Measurements from ENCODE around the gene SLC9A8. TPM values are rescaled to one million over a fixed set of nuclear protein-coding genes. Genes with fewer than 3 reads are reported as not detected.

SLC9A8 gene
- total and polyA plus RNA-seq, 9 donors, result 4.0 to 6.3 (median 5.4) TPM

GRCh38 chr20:49811825-49812506 is 662 bp upstream of the SLC9A8 start:
- H3K27me3 ChIP-seq (ENCODE audit: control insufficient read depth, insufficient read depth, low read length), result no peaks in the 10 kb centered on the region
- H3K4me3 ChIP-seq (ENCODE audit: low read length), result peak overlapping the region; percentile 92
- peaks cover 17% of the 10 kb centered on the region for H3K4me1 ChIP-seq (ENCODE audit: control insufficient read depth, insufficient read depth, low read length)
- peak; percentile 38 for DNase-seq
- H3K36me3 ChIP-seq (ENCODE audit: control insufficient read depth, insufficient read depth, low read length), result peaks cover 14% of the 10 kb centered on the region
- no peaks in the 10 kb centered on the region for H3K9me3 ChIP-seq (replicated peaks; ENCODE audit: control insufficient read depth, low read depth, low read length)
- H3K27ac ChIP-seq (ENCODE audit: low read length), result peak overlapping the region; percentile 87
- WGBS (ENCODE audit: insufficient coverage), result 13% methylated on average over 7 of the region's 11 CpGs

DNA sequence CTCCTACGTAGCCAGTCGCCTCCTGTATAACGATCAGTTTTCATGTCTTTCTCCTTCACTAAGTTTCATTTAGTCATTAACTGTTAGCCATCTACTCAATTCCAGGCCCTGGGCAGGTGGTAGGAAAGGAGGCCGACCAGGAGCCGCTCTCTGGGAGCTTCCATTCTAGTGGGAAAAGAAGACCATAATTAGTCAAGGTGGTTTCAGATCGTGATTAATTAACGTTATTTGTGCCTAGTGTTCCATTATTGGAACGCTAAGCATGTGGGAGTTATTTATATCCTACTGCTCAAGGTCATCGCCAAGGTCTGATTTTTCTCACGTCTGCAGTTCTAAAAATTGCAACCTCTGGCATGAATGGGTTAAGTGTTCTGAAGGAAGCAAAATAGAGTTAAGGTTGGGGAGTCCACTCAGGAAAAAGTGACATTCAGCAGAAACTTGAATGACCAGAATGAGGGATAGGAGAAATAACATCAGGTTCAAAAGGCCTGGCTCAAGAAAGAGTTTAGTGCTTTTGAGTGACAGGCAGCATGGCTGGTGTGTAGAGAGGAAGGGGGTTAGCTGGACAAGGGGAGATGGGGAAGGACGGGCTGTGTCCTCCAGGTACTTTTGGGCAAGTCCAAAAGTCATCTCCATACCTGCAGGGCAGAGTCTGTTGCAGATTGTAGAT is 812 bp downstream of the SLC9A8 start:
- Histone ChIP-seq H3K27ac (ENCODE audit: low read length) (peak overlapping the region; percentile 88), H3K36me3 (ENCODE audit: control insufficient read depth, insufficient read depth, low read length) (peaks cover 14% of the 10 kb centered on the region), H3K4me3 (ENCODE audit: low read length) (peak overlapping the region; percentile 92), H3K27me3 (ENCODE audit: control insufficient read depth, insufficient read depth, low read length) (no peaks in the 10 kb centered on the region), H3K4me1 (ENCODE audit: control insufficient read depth, insufficient read depth, low read length) (peaks cover 17% of the 10 kb centered on the region), H3K9me3 (replicated peaks; ENCODE audit: control insufficient read depth, low read depth, low read length) (no peaks in the 10 kb centered on the region)
- no peak for DNase-seq
- 21% methylated on average over 3 of the region's 11 CpGs for WGBS (ENCODE audit: insufficient coverage)

- Histone ChIP-seq H3K4me3 (ENCODE audit: low read length) (no peak overlapping the region), H3K4me1 (ENCODE audit: control insufficient read depth, insufficient read depth, low read length) (peaks cover 17% of the 10 kb centered on the region), H3K27ac (ENCODE audit: low read length) (peak overlapping the region; percentile 88), H3K27me3 (ENCODE audit: control insufficient read depth, insufficient read depth, low read length) (no peaks in the 10 kb centered on the region), H3K36me3 (ENCODE audit: control insufficient read depth, insufficient read depth, low read length) (peaks cover 18% of the 10 kb centered on the region), H3K9me3 (replicated peaks; ENCODE audit: control insufficient read depth, low read depth, low read length) (no peaks in the 10 kb centered on the region)
- 61% methylated on average over 3 of the region's 5 CpGs for WGBS (ENCODE audit: insufficient coverage)
- DNase-seq, result no peak
Observed at GRCh38 chr20:49814057-49814694, 1.5 kb downstream of the SLC9A8 start.

- no peaks in the 10 kb centered on the region for H3K4me1 ChIP-seq (ENCODE audit: control insufficient read depth, insufficient read depth, low read length)
- H3K36me3 ChIP-seq (ENCODE audit: control insufficient read depth, insufficient read depth, low read length), result peaks cover 37% of the 10 kb centered on the region
- peaks cover 2% of the 10 kb centered on the region for H3K9me3 ChIP-seq (replicated peaks; ENCODE audit: control insufficient read depth, low read depth, low read length)
- whole genome bisulfite sequencing (ENCODE audit: insufficient coverage), result no CpG with 5 or more reads among the region's 1 CpG
- no peak for DNase-seq
- H3K27ac ChIP-seq (ENCODE audit: low read length), result no peak overlapping the region
- H3K27me3 ChIP-seq (ENCODE audit: control insufficient read depth, insufficient read depth, low read length), result no peaks in the 10 kb centered on the region
- no peak overlapping the region for H3K4me3 ChIP-seq (ENCODE audit: low read length)
Observed at GRCh38 chr20:49818816-49819215, 6.2 kb downstream of the SLC9A8 start.

GRCh38 chr20:49819702-49820101 is 7.1 kb downstream of the SLC9A8 start:
- H3K36me3 ChIP-seq (ENCODE audit: control insufficient read depth, insufficient read depth, low read length), result peaks cover 44% of the 10 kb centered on the region
- peaks cover 2% of the 10 kb centered on the region for H3K9me3 ChIP-seq (replicated peaks; ENCODE audit: control insufficient read depth, low read depth, low read length)
- H3K4me1 ChIP-seq (ENCODE audit: control insufficient read depth, insufficient read depth, low read length), result no peaks in the 10 kb centered on the region
- WGBS (ENCODE audit: insufficient coverage), result no CpG with 5 or more reads among the region's 3 CpGs
- H3K27me3 ChIP-seq (ENCODE audit: control insufficient read depth, insufficient read depth, low read length), result no peaks in the 10 kb centered on the region
- H3K4me3 ChIP-seq (ENCODE audit: low read length), result no peak overlapping the region
- DNase-seq, result no peak
- no peak overlapping the region for H3K27ac ChIP-seq (ENCODE audit: low read length)

DNA sequence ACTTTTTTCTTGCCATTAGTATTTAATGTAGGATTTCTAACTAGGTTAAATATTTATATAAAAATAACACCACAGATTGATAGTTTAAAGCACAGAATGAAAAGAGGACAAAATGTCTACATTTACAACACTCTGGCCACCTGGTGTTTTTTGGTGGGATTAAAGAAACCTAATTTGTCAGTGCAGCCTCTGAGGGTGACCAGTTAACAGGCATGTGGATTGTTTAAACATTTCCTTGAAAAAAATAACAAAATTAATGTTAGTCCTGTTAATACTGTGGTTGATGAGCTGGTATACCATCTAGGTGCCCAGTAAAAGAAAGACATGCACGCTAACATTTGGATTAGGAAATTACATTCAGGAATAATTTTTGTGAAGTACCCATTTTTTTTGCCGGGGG is 8.8 kb downstream of the SLC9A8 start:
- Histone ChIP-seq H3K9me3 (replicated peaks; ENCODE audit: control insufficient read depth, low read depth, low read length) (peaks cover 2% of the 10 kb centered on the region), H3K4me3 (ENCODE audit: low read length) (no peak overlapping the region), H3K27ac (ENCODE audit: low read length) (no peak overlapping the region), H3K4me1 (ENCODE audit: control insufficient read depth, insufficient read depth, low read length) (peaks cover 6% of the 10 kb centered on the region), H3K27me3 (ENCODE audit: control insufficient read depth, insufficient read depth, low read length) (no peaks in the 10 kb centered on the region), H3K36me3 (ENCODE audit: control insufficient read depth, insufficient read depth, low read length) (peaks cover 32% of the 10 kb centered on the region)
- WGBS (ENCODE audit: insufficient coverage), result no CpG with 5 or more reads among the region's 2 CpGs
- DNase-seq, result no peak

DNA sequence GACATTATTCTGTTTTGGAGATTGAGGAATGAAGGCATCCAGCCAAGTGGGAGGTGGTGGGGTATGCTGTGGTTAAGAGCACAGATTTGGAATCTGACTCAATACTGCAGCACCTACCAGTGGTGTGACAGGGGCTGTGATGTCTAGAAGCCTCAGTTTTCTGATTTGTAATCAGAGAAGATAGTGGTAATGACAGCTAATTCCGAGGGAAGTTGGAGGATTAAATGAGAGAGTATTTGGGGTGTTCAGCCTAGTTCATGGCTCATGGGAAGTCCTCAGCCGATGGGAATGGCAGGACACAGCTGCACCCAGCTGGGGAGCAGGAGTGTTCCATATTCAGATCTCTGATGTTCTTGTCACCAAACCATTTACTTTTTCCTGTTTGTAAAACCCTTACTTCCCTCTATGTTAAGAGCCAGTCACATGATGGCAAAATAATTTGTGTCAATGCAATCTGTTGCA is 9.3 kb downstream of the SLC9A8 start:
- peaks cover 32% of the 10 kb centered on the region for H3K36me3 ChIP-seq (ENCODE audit: control insufficient read depth, insufficient read depth, low read length)
- H3K27ac ChIP-seq (ENCODE audit: low read length), result no peak overlapping the region
- H3K4me1 ChIP-seq (ENCODE audit: control insufficient read depth, insufficient read depth, low read length), result peaks cover 6% of the 10 kb centered on the region
- H3K9me3 ChIP-seq (replicated peaks; ENCODE audit: control insufficient read depth, low read depth, low read length), result peaks cover 2% of the 10 kb centered on the region
- no peak overlapping the region for H3K4me3 ChIP-seq (ENCODE audit: low read length)
- no peak for DNase-seq
- WGBS (ENCODE audit: insufficient coverage), result 58% methylated on average over 2 of the region's 2 CpGs
- no peaks in the 10 kb centered on the region for H3K27me3 ChIP-seq (ENCODE audit: control insufficient read depth, insufficient read depth, low read length)

- H3K36me3 ChIP-seq (ENCODE audit: control insufficient read depth, insufficient read depth, low read length), result peaks cover 32% of the 10 kb centered on the region
- H3K4me3 ChIP-seq (ENCODE audit: low read length), result no peak overlapping the region
- 78% methylated on average over 1 of the region's 2 CpGs for WGBS (ENCODE audit: insufficient coverage)
- H3K27me3 ChIP-seq (ENCODE audit: control insufficient read depth, insufficient read depth, low read length), result no peaks in the 10 kb centered on the region
- peaks cover 2% of the 10 kb centered on the region for H3K9me3 ChIP-seq (replicated peaks; ENCODE audit: control insufficient read depth, low read depth, low read length)
- H3K27ac ChIP-seq (ENCODE audit: low read length), result no peak overlapping the region
- peaks cover 6% of the 10 kb centered on the region for H3K4me1 ChIP-seq (ENCODE audit: control insufficient read depth, insufficient read depth, low read length)
- no peak for DNase-seq
Observed at GRCh38 chr20:49823152-49823847, 10.7 kb downstream of the SLC9A8 start.

- H3K4me3 ChIP-seq (ENCODE audit: low read length), result no peak overlapping the region
- no peak for DNase-seq
- H3K9me3 ChIP-seq (replicated peaks; ENCODE audit: control insufficient read depth, low read depth, low read length), result peaks cover 2% of the 10 kb centered on the region
- peaks cover 27% of the 10 kb centered on the region for H3K36me3 ChIP-seq (ENCODE audit: control insufficient read depth, insufficient read depth, low read length)
- no peaks in the 10 kb centered on the region for H3K27me3 ChIP-seq (ENCODE audit: control insufficient read depth, insufficient read depth, low read length)
- H3K27ac ChIP-seq (ENCODE audit: low read length), result no peak overlapping the region
- H3K4me1 ChIP-seq (ENCODE audit: control insufficient read depth, insufficient read depth, low read length), result peaks cover 6% of the 10 kb centered on the region
- WGBS (ENCODE audit: insufficient coverage), result no CpG with 5 or more reads among the region's 2 CpGs
Observed at GRCh38 chr20:49824206-49824605, 11.6 kb downstream of the SLC9A8 start.

Data from muscle of leg (tissue), 11 donors.